HUDEP-2 (cell line): ENCODE data around the gene MYBPC1.
"Not testable (repeated sequence)": the region's sequence is repeated elsewhere in the genome, so short reads cannot be mapped to it uniquely, and the experiment has no call there.

Experiments
- DNase-seq, 76 experiments: peaks; one replicate each; lab custom pipeline; 2025; ENCODE audit not compliant: unreplicated experiment in 76 of 76; lab: John Stamatoyannopoulos, UW

The MYBPC1 gene, protein sequence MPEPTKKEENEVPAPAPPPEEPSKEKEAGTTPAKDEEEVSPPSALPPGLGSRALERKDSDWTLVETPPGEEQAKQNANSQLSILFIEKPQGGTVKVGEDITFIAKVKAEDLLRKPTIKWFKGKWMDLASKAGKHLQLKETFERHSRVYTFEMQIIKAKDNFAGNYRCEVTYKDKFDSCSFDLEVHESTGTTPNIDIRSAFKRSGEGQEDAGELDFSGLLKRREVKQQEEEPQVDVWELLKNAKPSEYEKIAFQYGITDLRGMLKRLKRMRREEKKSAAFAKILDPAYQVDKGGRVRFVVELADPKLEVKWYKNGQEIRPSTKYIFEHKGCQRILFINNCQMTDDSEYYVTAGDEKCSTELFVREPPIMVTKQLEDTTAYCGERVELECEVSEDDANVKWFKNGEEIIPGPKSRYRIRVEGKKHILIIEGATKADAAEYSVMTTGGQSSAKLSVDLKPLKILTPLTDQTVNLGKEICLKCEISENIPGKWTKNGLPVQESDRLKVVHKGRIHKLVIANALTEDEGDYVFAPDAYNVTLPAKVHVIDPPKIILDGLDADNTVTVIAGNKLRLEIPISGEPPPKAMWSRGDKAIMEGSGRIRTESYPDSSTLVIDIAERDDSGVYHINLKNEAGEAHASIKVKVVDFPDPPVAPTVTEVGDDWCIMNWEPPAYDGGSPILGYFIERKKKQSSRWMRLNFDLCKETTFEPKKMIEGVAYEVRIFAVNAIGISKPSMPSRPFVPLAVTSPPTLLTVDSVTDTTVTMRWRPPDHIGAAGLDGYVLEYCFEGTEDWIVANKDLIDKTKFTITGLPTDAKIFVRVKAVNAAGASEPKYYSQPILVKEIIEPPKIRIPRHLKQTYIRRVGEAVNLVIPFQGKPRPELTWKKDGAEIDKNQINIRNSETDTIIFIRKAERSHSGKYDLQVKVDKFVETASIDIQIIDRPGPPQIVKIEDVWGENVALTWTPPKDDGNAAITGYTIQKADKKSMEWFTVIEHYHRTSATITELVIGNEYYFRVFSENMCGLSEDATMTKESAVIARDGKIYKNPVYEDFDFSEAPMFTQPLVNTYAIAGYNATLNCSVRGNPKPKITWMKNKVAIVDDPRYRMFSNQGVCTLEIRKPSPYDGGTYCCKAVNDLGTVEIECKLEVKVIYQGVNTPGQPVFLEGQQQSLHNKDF

DNA sequence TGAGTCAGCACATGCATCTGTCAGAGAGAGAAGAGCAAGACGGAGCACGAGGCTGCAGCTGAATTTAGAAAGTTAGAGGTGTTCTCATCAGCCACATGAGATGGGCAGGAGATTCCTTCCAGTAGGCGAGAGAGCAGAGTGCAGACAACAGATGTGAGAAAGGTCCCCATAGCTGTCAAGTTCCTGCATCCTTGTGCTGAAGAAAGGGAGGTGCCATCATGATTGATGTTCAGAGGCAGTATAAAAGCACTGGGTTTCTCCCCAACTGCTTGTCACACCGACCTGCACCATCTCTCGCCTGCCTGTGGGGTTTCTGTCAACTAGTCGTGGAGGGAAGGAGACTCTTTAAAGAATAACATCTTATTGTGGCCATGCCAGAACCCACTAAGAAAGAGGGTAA is at the start of gene MYBPC1:
Gene MYBPC1 (plus strand): TSS at position 272 of the 400 bp plus-strand sequence. CDS start 100 bp downstream, at position 372.
- DNase-seq = no peak

DNA sequence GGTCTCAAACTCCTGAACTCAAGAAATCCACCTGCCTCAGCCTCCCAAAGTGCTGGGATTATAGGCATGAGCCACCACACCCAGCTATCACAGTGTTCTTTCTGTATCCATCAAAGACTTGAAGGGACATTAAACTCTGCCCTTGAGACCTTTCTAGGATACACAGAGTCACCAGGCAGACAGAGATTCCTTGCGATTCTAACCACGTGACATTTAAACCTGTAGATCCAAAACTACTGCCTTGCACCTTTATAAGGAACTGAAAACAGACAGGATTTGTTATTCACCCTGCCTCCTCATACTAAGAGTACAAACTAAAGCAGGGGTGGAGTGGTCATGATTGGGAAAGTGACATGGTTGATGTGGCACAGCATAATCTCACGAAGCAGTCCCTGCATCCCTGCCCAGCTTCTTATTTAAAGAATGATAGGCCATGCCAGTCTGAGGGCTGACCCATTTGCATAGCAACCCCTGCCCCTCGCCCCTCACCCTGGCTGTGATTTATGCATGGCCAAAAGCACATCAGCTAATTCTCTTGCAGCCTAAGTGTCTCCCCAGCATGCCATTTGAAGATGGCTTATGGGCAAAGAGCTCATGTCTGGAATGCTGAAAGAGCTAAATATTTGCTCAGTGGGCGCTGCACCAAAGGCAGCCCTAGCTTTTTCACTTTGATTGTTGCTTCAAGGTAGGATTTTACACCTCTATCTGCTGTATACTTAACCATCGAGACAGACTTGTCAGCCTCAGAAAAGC is 43.2 kb upstream of the MYBPC1 start:
- no peak for DNase-seq

DNA sequence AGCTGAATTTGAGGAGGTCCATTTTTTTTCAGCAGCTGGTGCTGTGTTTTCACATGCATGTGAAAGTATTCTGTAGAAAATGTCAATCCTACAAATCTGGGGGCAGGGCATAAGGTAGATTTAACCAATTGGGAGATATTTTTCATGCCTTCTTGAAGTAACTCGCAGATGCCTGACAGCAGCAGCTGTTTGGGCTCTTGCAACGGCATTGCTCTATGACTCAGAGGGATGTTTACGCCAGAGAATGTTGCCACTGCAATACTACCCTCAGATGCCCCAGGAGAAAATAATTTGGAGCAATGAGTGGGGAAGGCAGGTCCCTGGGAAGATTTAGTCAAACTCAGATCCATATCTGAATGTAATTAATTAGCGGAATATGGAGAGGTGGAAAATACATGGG is 42.5 kb upstream of the MYBPC1 start:
- no peak for DNase-seq

DNA sequence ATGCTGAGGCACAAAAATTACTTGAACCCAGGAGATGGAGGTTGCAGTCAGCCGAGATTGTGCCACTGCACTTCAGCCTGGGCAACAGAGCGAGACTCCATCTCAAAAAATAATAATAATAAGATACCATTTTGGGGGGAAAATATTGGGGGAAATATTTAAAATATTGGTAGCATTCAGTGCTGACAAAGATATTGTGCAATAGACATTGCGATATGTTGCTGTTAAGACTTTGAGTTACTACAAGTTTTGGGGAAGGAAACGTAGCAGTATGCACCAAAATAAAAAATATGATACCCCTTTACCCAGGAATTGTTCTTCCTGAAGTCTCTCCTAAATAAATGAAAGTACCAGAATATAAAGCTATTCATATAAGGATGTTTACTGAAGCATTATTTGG is 37.7 kb upstream of the MYBPC1 start:
- DNase-seq = no peak

DNA sequence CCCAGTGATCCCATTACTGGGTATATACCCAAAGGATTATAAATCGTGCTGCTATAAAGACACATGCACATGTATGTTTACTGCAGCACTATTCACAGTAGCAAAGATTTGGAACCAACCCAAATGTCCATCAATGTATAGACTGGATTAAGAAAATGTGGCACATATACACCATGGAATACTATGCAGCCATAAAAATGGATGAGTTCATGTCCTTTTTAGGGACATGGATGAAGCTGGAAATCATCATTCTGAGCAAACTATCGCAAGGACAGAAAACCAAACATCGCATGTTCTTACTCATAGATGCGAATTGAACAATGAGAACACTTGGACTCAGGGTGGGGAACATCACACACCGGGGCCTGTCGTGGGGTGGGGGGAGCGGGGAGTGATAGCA is 36.0 kb upstream of the MYBPC1 start:
- DNase-seq = not testable (repeated sequence)

DNA sequence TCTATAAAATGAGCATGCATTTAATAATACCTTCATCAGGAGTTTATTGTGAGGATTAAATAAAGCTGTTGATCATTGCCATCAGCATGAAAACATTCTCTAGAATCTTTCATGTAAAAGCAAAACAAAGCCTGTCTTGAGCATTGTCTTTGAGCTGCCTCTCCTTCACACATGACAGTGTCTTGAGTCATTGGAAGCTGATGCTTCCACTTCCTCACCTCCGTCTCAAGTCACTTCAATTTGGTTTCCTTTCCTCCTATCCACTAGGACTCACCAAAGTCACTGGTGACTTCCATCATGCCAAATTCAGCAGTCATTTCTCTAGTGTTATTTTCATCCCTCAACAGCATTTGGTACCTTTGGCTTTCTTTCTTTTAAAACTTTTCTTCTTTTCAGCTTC is 31.6 kb upstream of the MYBPC1 start:
- no peak for DNase-seq

DNA sequence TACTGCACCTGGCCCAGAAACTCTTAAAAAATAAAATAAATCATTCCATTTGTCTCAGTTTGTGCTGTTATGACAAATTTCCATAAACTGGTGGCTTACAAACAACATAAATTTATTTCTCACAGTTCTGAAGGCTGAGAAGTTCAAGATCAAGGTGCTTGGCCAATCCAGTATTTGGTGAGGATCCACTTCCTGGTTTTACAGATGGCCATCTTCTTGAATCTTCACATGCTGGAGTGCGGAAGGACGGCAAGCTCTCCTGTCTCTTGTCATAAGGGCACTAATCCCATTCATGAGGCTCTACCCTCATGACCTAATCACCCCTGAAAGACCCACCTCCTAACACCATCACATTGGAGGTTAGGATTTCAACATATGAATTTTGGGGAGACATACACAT is 29.9 kb upstream of the MYBPC1 start:
- no peak for DNase-seq

DNA sequence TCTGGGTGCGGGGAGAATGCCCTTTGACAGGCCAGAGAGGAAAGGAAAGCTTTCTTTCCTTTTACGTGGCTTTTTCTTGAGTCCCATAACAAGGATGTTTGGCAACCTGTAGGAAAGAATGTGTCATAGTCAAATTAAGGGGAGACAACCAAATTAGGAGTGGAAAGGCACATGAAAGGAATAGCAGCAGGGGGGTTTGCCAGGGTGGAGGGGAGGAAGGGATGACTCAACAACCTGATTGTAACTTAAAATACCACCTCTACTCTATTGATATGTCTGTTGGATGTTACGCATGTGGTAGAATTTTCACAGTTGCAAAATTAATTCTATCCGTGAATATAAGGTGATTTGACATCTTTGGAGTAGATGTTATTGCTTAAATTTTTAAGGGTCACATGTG is 28.5 kb upstream of the MYBPC1 start:
- DNase-seq = no peak

DNA sequence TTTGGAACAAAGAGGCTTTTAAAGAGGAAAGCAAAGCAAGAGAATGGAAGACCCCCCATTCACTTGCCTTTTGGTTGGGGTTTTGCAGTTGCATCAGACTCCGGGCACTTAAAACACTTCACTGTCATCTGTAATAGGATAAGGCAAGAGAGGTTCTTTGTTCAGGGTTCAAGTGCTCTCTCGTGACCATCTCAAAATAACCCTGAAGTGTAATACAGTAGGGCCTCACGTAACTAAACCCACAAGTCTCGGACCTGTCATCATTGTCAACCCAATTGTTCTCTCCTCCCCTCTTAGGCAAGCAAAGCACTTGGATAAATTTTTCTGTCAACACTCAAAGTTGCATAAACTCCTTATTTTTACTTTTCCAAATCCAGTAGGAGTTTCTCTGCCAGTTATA is 26.9 kb upstream of the MYBPC1 start:
- no peak for DNase-seq

DNA sequence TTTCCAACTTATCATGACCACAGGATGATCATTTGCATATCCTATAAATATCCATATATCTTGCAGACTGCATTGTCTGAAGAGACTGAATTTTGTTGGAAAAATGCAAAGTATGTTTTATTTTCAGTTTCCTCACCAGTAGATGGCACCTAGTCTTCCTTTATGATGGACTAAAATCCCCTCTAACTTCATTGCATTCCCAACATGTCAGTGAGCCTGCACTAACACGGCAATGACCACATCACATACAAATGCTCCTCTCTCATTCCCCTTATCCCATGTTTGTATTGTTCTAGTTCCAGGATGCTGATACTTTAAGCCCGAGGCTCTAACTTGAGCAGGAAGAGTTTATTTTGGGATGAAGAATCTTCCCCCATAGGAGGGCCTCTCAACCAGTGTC is 24.7 kb upstream of the MYBPC1 start:
- peak in 2 of 76 experiments; percentile 5 to 7 for DNase-seq

DNA sequence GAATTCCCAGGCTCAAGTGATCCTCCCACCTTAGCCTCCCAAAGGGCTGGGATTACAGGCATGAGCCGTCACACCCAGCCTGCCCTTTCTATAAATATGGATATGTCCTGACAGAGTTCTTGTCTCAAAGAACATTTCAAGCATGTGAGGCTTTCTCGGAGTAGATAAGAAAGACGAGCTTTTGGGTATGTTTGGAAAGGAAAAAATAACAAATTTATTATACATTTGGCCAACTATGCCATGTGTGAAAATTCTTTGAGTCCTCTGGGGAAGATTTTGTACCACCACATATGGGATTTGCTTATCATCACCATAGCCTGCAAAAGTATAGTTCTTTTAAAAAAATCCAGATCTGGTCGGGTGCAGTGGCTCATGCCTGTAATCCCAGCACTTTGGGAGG is 23.7 kb upstream of the MYBPC1 start:
- no peak for DNase-seq

DNA sequence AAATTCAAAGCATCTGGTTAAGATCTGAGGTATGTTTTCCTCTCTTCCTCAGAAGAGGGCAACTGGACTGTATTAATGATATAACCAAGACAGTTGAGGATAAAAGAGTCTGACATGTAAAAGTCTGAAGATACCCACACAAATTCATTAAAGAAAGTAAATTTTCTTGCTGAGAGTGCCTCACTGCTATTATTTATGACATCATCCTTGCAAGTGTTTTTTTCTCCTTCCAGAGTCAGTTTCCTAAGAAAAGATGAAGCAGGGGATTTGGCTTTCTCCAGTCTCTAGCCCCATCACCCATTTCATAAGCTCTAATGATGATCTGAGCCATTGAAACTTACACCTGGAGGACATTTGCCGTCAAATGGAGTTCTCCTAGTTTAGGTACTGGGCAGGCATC is 21.0 kb upstream of the MYBPC1 start:
- DNase-seq = no peak

DNA sequence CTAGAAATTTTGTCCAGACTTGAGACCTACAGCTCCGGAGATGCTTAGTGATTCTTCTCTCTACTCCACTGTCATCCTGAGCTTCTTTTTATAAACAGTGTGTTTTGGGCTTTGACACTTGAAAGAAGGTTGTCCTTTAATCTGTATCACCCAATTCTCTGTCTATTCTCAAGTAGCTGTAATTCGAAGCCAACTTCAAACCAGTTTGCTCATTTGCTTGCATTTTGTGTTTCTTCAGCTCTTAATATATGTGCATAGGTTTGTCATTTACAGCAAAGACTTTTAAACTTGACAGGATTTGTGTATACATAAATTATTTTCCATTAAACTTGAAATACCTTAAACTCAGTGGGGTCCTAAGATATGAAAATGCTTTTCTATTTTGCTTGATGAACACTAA is 16.4 kb upstream of the MYBPC1 start:
- DNase-seq = no peak

DNA sequence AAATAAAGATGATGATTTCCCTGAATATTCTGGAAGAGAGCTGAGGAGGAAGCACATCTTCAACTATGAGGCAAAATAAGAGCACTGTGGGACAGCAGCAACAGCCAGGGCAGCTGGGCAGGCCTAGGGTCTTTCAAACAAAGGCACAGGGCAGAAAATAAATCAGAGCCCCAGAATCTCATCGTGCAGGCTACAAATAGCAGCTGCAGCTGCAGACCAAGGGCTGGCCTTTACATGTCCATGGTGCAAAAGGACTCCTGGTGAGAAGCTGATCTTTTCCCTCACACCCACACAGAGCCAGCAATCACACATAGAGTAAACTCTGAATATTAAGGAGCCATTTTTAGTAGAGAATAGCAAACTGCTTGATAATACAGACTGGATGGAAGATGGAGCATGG is 13.6 kb upstream of the MYBPC1 start:
- no peak for DNase-seq

DNA sequence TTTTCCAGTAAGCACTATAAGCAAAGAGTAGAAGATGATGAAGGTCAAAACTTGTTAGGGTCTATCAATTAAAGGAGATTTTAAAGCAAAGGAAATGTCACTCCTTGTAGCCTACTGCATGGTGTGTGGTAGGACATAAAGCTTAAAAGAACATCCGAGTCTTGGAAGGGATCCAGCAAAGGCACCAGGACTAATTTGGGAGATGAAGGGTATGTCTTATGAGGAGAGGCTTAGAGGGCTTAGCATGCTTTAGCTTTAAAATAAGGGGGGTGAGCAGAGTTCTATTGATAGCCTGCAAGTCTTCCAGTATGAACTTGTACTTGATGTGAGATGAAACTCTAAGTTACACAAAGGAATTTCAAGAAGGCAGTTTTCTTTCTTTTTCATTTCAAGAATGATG is 11.8 kb upstream of the MYBPC1 start:
- DNase-seq = no peak

DNA sequence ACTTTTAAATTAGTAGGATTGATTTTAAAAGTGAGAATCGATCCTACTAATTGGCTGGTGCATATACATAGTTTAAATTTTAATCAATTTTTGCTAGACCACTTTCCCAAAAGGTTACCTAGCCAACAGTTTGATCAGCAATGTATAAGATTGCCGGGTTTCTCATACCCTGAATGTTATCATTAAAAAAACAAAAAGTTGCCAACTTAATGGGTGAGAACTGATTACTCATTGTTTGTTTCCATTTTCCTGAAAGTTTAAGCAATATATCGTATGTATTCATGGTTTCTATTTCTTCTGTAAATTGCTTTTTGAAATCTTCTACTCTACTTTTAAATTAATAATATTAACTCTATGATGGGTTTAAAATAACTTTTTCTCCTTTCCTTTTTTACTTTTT is 4.4 kb upstream of the MYBPC1 start:
- no peak for DNase-seq

DNA sequence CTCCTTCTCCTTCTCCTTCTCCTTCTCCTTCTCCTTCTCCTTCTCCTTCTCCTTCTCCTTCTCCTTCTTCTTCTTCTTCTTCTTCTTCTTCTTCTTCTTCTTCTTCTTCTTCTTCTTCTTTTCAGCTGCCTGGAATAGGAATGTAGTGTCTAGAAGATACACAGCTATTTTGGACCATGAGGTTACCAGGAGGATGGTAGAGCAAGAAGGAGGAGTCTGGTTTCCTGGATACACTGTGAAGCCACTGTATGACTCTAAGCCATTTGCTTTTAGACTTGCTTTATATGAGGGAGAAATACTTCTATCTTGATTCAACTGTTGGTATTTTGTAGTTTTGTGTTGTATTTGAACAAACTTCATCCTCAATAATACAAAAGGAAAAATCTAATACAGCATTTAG is 3.0 kb upstream of the MYBPC1 start:
- DNase-seq = no peak

DNA sequence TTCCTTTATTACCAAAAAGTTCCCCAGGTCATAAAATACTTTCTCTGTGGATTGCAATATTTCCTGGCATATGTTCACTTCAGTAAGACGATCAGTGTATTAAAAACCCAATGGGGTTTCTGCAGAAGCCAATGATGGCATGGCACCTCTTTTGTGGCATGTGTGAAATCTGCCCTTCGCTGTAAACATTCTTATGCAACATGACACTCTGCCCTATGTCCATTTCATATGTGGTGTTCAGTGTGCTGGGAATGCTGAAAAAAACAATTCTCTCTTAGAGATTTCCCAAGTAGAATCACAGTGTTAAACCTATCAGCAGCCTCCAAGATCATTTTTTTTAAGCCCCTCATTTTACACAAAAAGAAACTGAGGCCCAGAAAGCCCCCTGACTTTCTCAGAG is 2.3 kb upstream of the MYBPC1 start:
- DNase-seq = no peak

DNA sequence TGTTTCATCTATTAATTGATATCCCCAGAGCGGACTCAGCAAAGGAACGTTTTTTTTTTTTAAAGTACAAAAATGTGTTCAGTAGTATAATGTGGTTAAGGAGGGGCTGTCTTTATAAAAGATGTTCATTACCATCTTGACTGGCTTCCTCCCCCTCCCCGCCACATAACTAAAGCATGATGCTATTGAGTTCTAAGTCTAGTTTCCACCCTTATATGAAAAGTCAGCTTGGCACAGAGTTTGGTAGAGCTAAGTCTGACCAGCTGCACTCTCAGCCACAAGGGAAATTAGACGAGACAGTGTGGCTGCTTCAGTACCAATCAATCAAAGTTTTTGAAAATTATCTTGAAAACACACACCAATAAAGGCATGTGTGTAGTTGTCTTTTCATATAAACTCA is 1.9 kb upstream of the MYBPC1 start:
- DNase-seq = no peak

DNA sequence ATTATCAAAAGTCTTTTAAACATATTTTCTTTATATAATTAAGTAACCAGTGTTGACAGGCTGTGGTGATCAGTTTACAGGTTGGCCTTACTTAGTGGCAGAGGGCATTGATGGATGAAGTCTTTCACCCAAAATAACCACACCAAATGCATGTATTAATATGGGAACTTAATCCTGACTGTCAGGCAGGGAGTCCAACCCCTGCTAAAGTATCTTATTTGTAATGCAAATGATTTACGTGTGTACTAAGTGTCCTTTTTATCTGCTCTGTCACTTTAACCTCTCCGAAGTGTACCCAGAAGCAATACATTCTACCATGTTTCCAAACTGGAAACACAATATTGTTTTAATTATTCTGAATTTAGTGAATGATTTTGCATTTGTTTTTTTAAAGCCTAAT is 1.4 kb downstream of the MYBPC1 start:
- DNase-seq = no peak

DNA sequence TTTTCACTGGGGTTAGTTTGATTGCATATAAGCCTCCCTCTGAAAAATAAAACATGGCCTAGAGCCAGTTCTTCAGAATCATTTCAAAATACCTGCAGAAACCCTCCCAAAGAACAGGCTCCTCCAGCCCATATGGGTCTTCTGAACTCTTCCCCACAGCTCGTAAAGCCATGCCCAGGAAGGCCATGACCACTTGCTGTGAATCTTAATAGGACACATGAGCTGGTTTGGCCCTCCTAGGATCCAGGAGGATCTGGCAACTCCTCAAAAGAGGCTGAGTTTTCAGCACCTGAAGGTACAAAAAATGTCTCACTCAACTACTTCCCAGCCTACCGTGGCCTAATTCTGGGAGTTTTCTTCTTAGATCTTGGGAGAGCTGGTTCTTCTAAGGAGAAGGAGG is 2.4 kb downstream of the MYBPC1 start:
- DNase-seq = no peak
